ENCODE measurements around the gene NRXN3. TPM values are rescaled to one million over a fixed set of nuclear protein-coding genes. Genes with fewer than 3 reads are reported as not detected.

Gene NRXN3
- total and polyA plus RNA-seq, 2 experiments from 2014 or later, result 1.0 to 1.8 TPM

- no peaks in the 10 kb centered on the region for H3K27me3 ChIP-seq (ENCODE audit: insufficient read depth)
- H3F3A ChIP-seq (replicated peaks; ENCODE audit: low read depth), result no peaks in the 10 kb centered on the region
- Mint-ChIP-seq H3K9me3 (peaks cover 43% of the 10 kb centered on the region), H3K27me3 (ENCODE audit: insufficient read depth, low read depth, poor library complexity) (no peaks in the 10 kb centered on the region), H3K27ac (no peak overlapping the region), H3K4me3 (no peak overlapping the region), H3K36me3 (ENCODE audit: low read depth) (peaks cover 22% of the 10 kb centered on the region), H3K4me1 (peaks cover 11% of the 10 kb centered on the region; the same call in 2 of the 3 replicates)
- H3K9me2 ChIP-seq (ENCODE audit: insufficient read depth), result no peaks in the 10 kb centered on the region
- TF ChIP-seq, protein P1, sequence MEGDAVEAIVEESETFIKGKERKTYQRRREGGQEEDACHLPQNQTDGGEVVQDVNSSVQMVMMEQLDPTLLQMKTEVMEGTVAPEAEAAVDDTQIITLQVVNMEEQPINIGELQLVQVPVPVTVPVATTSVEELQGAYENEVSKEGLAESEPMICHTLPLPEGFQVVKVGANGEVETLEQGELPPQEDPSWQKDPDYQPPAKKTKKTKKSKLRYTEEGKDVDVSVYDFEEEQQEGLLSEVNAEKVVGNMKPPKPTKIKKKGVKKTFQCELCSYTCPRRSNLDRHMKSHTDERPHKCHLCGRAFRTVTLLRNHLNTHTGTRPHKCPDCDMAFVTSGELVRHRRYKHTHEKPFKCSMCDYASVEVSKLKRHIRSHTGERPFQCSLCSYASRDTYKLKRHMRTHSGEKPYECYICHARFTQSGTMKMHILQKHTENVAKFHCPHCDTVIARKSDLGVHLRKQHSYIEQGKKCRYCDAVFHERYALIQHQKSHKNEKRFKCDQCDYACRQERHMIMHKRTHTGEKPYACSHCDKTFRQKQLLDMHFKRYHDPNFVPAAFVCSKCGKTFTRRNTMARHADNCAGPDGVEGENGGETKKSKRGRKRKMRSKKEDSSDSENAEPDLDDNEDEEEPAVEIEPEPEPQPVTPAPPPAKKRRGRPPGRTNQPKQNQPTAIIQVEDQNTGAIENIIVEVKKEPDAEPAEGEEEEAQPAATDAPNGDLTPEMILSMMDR (conservative IDR thresholded peaks at IDR 0.05; ENCODE audit: low read depth in 2 of 2), result no peak
- TF ChIP-seq, protein P2, sequence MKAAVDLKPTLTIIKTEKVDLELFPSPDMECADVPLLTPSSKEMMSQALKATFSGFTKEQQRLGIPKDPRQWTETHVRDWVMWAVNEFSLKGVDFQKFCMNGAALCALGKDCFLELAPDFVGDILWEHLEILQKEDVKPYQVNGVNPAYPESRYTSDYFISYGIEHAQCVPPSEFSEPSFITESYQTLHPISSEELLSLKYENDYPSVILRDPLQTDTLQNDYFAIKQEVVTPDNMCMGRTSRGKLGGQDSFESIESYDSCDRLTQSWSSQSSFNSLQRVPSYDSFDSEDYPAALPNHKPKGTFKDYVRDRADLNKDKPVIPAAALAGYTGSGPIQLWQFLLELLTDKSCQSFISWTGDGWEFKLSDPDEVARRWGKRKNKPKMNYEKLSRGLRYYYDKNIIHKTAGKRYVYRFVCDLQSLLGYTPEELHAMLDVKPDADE (IDR thresholded peaks at IDR 0.05), result no peak
- TF ChIP-seq CREB1 (CRISPR knock-in tag; IDR thresholded peaks at IDR 0.05; ENCODE audit: low read depth), result no peak
- TF ChIP-seq, protein P3, sequence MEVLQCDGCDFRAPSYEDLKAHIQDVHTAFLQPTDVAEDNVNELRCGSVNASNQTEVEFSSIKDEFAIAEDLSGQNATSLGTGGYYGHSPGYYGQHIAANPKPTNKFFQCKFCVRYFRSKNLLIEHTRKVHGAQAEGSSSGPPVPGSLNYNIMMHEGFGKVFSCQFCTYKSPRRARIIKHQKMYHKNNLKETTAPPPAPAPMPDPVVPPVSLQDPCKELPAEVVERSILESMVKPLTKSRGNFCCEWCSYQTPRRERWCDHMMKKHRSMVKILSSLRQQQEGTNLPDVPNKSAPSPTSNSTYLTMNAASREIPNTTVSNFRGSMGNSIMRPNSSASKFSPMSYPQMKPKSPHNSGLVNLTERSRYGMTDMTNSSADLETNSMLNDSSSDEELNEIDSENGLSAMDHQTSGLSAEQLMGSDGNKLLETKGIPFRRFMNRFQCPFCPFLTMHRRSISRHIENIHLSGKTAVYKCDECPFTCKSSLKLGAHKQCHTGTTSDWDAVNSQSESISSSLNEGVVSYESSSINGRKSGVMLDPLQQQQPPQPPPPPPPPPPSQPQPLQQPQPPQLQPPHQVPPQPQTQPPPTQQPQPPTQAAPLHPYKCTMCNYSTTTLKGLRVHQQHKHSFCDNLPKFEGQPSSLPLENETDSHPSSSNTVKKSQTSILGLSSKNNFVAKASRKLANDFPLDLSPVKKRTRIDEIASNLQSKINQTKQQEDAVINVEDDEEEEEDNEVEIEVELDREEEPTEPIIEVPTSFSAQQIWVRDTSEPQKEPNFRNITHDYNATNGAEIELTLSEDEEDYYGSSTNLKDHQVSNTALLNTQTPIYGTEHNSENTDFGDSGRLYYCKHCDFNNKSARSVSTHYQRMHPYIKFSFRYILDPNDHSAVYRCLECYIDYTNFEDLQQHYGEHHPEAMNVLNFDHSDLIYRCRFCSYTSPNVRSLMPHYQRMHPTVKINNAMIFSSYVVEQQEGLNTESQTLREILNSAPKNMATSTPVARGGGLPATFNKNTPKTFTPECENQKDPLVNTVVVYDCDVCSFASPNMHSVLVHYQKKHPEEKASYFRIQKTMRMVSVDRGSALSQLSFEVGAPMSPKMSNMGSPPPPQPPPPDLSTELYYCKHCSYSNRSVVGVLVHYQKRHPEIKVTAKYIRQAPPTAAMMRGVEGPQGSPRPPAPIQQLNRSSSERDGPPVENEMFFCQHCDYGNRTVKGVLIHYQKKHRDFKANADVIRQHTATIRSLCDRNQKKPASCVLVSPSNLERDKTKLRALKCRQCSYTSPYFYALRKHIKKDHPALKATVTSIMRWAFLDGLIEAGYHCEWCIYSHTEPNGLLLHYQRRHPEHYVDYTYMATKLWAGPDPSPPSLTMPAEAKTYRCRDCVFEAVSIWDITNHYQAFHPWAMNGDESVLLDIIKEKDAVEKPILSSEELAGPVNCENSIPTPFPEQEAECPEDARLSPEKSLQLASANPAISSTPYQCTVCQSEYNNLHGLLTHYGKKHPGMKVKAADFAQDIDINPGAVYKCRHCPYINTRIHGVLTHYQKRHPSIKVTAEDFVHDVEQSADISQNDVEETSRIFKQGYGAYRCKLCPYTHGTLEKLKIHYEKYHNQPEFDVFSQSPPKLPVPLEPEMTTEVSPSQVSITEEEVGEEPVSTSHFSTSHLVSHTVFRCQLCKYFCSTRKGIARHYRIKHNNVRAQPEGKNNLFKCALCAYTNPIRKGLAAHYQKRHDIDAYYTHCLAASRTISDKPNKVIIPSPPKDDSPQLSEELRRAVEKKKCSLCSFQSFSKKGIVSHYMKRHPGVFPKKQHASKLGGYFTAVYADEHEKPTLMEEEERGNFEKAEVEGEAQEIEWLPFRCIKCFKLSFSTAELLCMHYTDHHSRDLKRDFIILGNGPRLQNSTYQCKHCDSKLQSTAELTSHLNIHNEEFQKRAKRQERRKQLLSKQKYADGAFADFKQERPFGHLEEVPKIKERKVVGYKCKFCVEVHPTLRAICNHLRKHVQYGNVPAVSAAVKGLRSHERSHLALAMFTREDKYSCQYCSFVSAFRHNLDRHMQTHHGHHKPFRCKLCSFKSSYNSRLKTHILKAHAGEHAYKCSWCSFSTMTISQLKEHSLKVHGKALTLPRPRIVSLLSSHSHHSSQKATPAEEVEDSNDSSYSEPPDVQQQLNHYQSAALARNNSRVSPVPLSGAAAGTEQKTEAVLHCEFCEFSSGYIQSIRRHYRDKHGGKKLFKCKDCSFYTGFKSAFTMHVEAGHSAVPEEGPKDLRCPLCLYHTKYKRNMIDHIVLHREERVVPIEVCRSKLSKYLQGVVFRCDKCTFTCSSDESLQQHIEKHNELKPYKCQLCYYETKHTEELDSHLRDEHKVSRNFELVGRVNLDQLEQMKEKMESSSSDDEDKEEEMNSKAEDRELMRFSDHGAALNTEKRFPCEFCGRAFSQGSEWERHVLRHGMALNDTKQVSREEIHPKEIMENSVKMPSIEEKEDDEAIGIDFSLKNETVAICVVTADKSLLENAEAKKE (CRISPR knock-in tag; IDR thresholded peaks at IDR 0.05), result no peak
- no peak for TF ChIP-seq POLR2AphosphoS5 (IDR thresholded peaks at IDR 0.05; ENCODE audit: low read depth)
- no peak overlapping the region for H3K27ac ChIP-seq (ENCODE audit: low read depth)
- no peaks in the 10 kb centered on the region; the same call in 1 of the 2 replicates for H3K36me3 ChIP-seq (ENCODE audit: insufficient read depth)
- no peak overlapping the region for H3K4me2 ChIP-seq
- no peaks in the 10 kb centered on the region for H3K79me2 ChIP-seq (replicated peaks; ENCODE audit: insufficient read depth)
- no peak overlapping the region for H3K4me3 ChIP-seq
- DNase-seq (ENCODE audit: low spot score), result no peak
- no peaks in the 10 kb centered on the region; the same call in 1 of the 2 replicates for H3K4me1 ChIP-seq (ENCODE audit: insufficient read depth)
- H4K20me1 ChIP-seq (replicated peaks; ENCODE audit: insufficient read depth), result no peaks in the 10 kb centered on the region
- no peak overlapping the region for H2AFZ ChIP-seq
- no peak for ATAC-seq
Measured at GRCh38 chr14:79740066-79740601, 1570.0 kb downstream of the NRXN3 start.

Data from GM23338 (cell line).